AG04450 (cell line): ENCODE data around the gene KIT. TPM values are rescaled to one million over a fixed set of nuclear protein-coding genes. Genes with fewer than 3 reads are reported as not detected.

Source experiments
- CTCF ChIA-PET: fragments of 300-600, 350-600 bp; formaldehyde crosslinking; extraction: SDS; loops from one replicate; lab custom pipeline; 2022; ENCODE audit warnings: antibody characterized with exemption, inconsistent platforms; lab: Charles Lee
- POLR2A ChIA-PET: fragments of 350-600 bp; formaldehyde crosslinking; extraction: SDS; loops from one replicate; lab custom pipeline; 2021; ENCODE audit warnings: antibody characterized with exemption, inconsistent platforms; lab: Yijun Ruan, JAX
- DNase-seq: peaks from one replicate; pipeline ENCODE4 v3.0.0-alpha.2; 2011; ENCODE audit warnings: low read depth, low spot score
- H3K27ac ChIP-seq: one replicate; pipeline ENCODE4 v1.5.1; 2012; ENCODE audit warnings: low read depth, low read length, control low read depth
- H3K27me3 ChIP-seq: one replicate; pipeline ENCODE4 v1.6.0; 2012; ENCODE audit warnings: low read length; ENCODE audit not compliant: control insufficient read depth, insufficient read depth
- H3K4me3 ChIP-seq: 2 replicates; pipeline ENCODE4 v1.5.1; 2011; ENCODE audit warnings: mild to moderate bottlenecking, low read depth, low read length, control low read depth
- H3K9me3 ChIP-seq: 2 replicates; pipeline ENCODE4 v1.5.1; 2012; ENCODE audit warnings: low read length; ENCODE audit not compliant: control insufficient read depth, insufficient read depth
- CTCF ChIP-seq: IDR thresholded peaks from 2 replicates; pipeline ENCODE4 v1.5.1; 2011; ENCODE audit warnings: low read depth, low read length, control low read depth, inconsistent platforms
- polyA plus RNA-seq: library from polyadenylated mRNA; depleted of rRNA; stranded (reverse); fragments of >200 nt; gene quantifications from 2 replicates; pipeline ENCODE4 v1.2.3, GENCODE V29; 2011

The KIT gene
- polyA plus RNA-seq, 1 experiment: 0.07 TPM

- ChIA-PET CTCF (no interaction called here), POLR2A (no interaction called here)
- no peak overlapping the region for H3K27ac ChIP-seq
- no peaks in the 10 kb centered on the region for H3K9me3 ChIP-seq
- no peaks in the 10 kb centered on the region for H3K27me3 ChIP-seq
- H3K4me3 ChIP-seq: no peak overlapping the region
- DNase-seq: no peak
- no peak for TF ChIP-seq CTCF
Measured at GRCh38 chr4:54643172-54643571, 14.6 kb upstream of the KIT start.

GRCh38 chr4:54643958-54644751 lies 13.6 kb upstream of the KIT start:
- Histone ChIP-seq H3K9me3 (no peaks in the 10 kb centered on the region), H3K27ac (no peak overlapping the region), H3K27me3 (no peaks in the 10 kb centered on the region), H3K4me3 (no peak overlapping the region)
- ChIA-PET POLR2A (no interaction called here), CTCF (no interaction called here)
- DNase-seq: no peak
- TF ChIP-seq CTCF: no peak

- Histone ChIP-seq H3K9me3 (no peaks in the 10 kb centered on the region), H3K4me3 (no peak overlapping the region), H3K27ac (no peak overlapping the region), H3K27me3 (no peaks in the 10 kb centered on the region)
- ChIA-PET CTCF (no interaction called here), POLR2A (no interaction called here)
- TF ChIP-seq CTCF: no peak
- DNase-seq: no peak
Measured at GRCh38 chr4:54645830-54646229, 11.9 kb upstream of the KIT start.

GRCh38 chr4:54647070-54647469 lies 10.7 kb upstream of the KIT start:
- CTCF ChIA-PET: no interaction called here
- no peak overlapping the region for H3K27ac ChIP-seq
- no peak for DNase-seq
- no peaks in the 10 kb centered on the region for H3K27me3 ChIP-seq
- no peaks in the 10 kb centered on the region for H3K9me3 ChIP-seq
- H3K4me3 ChIP-seq: no peak overlapping the region
- no peak for TF ChIP-seq CTCF
- POLR2A ChIA-PET: no interaction called here

- ChIA-PET CTCF (no interaction called here), POLR2A (no interaction called here)
- no peak overlapping the region for H3K4me3 ChIP-seq
- peaks cover 2% of the 10 kb centered on the region for H3K27me3 ChIP-seq
- H3K9me3 ChIP-seq: no peaks in the 10 kb centered on the region
- H3K27ac ChIP-seq: no peak overlapping the region
- TF ChIP-seq CTCF: no peak
- DNase-seq: no peak
Measured at GRCh38 chr4:54651050-54651449, 6.7 kb upstream of the KIT start.
